Measurements from ENCODE around the gene TMEM101.

The TMEM101 gene

GRCh38 chr17:44014437-44015172, at the start of gene TMEM101:
Gene TMEM101 (minus strand): TSS chr17:44014963. CDS start chr17:44014952, 11 bp downstream.
- peak within 1 kb of the TSS; percentile 78 for H3K27ac ChIP-seq

GRCh38 chr17:44063704-44064639, 49.2 kb upstream of the TMEM101 start:
- no peak for TF ChIP-seq ZFX (IDR thresholded peaks at IDR 0.05; ENCODE audit: borderline replicate concordance)
- no peak for TF ChIP-seq CTCF (IDR thresholded peaks at IDR 0.05)

More at GRCh38 chr17:44014437-44015172, at the start of gene TMEM101:
- TF ChIP-seq ZFX (IDR thresholded peaks at IDR 0.05; ENCODE audit: borderline replicate concordance) = no peak
- no peak for TF ChIP-seq CTCF (IDR thresholded peaks at IDR 0.05)

GRCh38 chr17:44062871-44063270, 48.1 kb upstream of the TMEM101 start:
- no peak overlapping the region for H3K27ac ChIP-seq
- TF ChIP-seq CTCF (IDR thresholded peaks at IDR 0.05) (no peak), ZFX (IDR thresholded peaks at IDR 0.05; ENCODE audit: borderline replicate concordance) (no peak)

More at GRCh38 chr17:44063704-44064639, 49.2 kb upstream of the TMEM101 start:
- H3K27ac ChIP-seq = no peak overlapping the region

- TF ChIP-seq ZFX (IDR thresholded peaks at IDR 0.05; ENCODE audit: borderline replicate concordance) (no peak), CTCF (IDR thresholded peaks at IDR 0.05) (no peak)
- H3K27ac ChIP-seq = no peak overlapping the region
Observed at GRCh38 chr17:44061446-44061845, 46.7 kb upstream of the TMEM101 start.

GRCh38 chr17:44059101-44059892, 44.5 kb upstream of the TMEM101 start:
- H3K27ac ChIP-seq = no peak overlapping the region
- no peak for TF ChIP-seq CTCF (IDR thresholded peaks at IDR 0.05)
- no peak for TF ChIP-seq ZFX (IDR thresholded peaks at IDR 0.05; ENCODE audit: borderline replicate concordance)

- TF ChIP-seq ZFX (IDR thresholded peaks at IDR 0.05; ENCODE audit: borderline replicate concordance) (no peak), CTCF (IDR thresholded peaks at IDR 0.05) (no peak)
- H3K27ac ChIP-seq = peak overlapping the region; percentile 22; the same call in 1 of the 2 replicates
Observed at GRCh38 chr17:44053125-44053872, 38.5 kb upstream of the TMEM101 start.
